Erythroblast (primary cell): ENCODE data around the gene SERPINA5.

Source experiments
- GATA1 ChIP-seq: IDR thresholded peaks from 2 replicates; pipeline ENCODE4 v1.6.1; 2011; ENCODE audit warnings: low read depth, mild to moderate bottlenecking, control low read depth, low read length, moderate library complexity
- POLR2A ChIP-seq: IDR thresholded peaks from 2 replicates; pipeline ENCODE4 v1.6.1; 2011; ENCODE audit warnings: mild to moderate bottlenecking, low read length

GRCh38 chr14:94574336-94574735, 6.9 kb upstream of the SERPINA5 start:
- TF ChIP-seq POLR2A (no peak), GATA1 (no peak)
